DLD1 (cell line): ENCODE measurements around the gene GPD1L.
"Not testable (repeated sequence)": the region's sequence is repeated elsewhere in the genome, so short reads cannot be mapped to it uniquely, and the experiment has no call there.

Experiments
- in situ Hi-C: cut with HindIII; loops from 2 replicates; pipeline ENCODE4 v1.10.0; 2017; ENCODE audit warnings: low sequenced_read_pairs

Gene GPD1L

DNA sequence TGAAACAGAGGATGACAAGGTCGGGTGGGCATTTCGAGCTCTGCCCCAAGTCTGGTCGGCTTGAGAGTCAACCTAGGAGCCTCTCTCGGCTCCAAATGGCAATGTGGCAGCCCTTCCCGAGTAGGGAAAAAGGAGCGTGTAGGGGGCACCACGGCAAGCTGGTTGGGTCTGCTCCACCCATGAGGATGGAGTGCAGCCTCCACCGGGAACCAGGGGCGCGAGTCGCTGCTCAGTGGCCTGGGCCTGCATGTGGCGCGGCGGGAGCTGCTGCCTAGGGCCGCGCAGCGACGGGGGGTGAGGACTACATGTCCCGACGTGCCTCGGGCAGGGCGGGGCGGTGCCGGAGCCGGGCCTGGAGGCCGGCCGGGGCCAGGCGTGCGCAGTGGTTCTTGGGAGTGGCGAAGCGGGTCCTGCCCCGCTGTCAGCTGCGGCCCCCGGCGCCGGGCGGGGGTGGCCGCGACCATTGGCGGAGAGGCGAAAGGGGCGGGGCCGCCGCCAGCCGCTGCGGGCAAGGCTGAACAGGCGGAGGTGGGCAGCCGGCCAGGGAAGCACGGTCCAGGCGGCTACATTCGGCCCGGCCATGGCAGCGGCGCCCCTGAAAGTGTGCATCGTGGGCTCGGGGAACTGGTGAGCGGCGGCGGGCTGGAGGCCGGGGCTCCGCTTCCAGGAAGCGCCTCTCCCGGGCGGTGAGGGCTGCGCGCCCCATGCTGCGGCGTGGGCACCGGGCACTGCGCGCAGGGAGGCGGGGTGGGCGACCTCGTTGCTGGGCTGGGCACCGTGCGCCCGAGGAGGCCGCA, at the start of gene GPD1L:
GPD1L (plus strand) TSS at position 489 of the 797 bp plus-strand sequence; CDS start at position 581, 92 bp downstream.
- in situ Hi-C loops: no loop called here

DNA sequence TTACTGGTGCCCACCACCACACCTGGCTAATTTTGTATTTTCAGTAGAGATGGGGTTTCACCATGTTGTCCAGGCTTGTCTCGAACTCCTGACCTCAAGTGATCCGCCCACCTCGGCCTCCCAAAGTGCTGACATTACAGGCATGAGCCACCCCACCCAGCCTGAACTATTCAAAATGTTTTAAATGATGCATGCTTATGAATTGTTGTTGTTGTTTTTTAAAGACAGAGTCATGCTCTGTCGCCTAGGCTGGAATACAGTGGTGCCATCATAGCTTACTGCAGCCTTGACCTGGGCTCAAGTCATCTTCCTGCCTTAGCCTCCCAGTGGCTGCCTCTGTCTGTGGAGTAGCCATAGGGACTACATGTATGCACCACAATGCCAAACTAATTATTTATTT, 48.0 kb upstream of the GPD1L start:
- in situ Hi-C loops: not testable (repeated sequence)

DNA sequence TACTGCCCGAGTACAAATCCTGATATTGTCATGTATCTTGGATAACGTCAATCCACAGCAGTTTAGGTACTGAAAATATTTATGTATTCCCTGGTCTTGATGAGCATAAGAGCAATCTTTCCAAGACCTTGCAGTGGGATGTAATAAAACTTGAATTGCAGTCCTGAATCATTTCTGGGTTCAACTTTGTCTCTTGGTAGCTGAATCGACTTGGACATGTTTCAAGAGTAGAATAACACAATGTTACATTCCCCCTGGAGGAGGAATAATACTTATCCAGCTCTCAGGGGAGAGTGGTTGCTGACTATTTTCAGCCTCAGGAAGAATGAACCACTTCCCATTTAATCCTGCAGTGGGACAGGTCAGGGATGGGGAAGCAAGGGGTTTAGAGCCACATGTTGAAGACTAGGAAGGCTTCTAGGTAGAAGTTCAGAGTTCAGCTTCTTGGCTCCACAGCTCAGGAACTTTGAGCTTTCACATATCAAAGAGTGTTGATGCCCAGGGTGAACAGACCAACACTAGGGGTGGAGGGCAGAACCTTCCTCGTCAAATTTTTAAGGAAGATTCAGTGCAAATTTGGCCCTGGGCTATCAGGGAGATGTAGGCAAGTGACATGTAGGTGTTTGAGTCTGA, 43.4 kb upstream of the GPD1L start:
- in situ Hi-C loops: no loop called here

DNA sequence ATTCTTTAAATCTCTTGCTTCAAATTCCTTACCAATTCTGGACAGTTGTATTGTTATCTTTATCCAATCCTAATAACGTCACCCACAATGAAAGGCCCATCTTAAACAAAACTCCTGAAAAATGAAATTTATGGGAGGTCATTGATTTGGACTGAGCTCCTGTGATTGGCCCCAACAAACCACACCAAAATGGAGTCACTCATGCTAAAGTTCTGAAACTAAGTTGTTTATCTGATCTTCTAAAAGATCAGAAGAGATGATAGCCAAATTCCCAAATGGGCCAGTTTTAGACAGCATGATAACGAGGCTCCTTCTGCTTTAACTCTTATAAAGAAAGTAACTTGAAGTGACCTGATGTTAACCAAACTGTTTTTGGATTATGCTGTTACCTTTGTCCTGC, 39.7 kb upstream of the GPD1L start:
- in situ Hi-C loops: no loop called here

DNA sequence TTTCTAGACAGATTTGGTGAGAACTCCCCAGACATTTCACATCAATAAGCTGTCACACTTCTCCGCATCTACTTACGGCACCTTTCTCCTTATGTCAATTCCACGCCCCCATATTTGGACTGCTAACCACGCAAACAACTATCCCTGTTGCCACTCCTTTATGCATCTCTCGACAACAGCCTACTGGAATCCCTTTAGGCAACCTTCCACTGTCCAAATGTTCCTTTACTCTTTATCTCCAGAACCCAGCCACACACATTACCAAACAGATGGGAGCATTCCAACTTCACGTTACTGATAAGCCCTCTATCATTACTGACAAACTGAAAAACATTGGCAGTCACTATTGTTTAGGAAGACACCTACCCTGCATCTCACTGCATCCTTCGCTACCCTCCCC, 32.2 kb upstream of the GPD1L start:
- in situ Hi-C loops: not testable (repeated sequence)

DNA sequence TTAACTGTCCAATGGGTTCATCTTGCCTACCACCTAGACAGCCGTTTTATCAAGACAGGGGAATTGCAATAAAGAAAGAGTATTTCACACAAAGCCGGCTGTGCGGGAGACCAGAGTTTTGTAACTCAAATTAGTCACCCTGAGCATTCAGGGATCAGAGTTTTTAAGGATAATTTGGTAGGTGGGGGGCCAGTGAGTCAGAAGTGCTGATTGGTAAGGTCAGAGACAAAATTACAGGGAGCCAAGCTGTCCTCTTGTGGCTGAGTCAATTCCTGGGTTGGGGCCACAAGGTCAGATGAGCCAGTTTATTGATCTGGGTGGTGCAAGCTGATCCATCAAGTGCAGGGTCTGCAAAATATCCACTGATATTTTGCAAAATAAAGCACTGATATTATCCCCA, 29.9 kb upstream of the GPD1L start:
- in situ Hi-C loops: no loop called here

DNA sequence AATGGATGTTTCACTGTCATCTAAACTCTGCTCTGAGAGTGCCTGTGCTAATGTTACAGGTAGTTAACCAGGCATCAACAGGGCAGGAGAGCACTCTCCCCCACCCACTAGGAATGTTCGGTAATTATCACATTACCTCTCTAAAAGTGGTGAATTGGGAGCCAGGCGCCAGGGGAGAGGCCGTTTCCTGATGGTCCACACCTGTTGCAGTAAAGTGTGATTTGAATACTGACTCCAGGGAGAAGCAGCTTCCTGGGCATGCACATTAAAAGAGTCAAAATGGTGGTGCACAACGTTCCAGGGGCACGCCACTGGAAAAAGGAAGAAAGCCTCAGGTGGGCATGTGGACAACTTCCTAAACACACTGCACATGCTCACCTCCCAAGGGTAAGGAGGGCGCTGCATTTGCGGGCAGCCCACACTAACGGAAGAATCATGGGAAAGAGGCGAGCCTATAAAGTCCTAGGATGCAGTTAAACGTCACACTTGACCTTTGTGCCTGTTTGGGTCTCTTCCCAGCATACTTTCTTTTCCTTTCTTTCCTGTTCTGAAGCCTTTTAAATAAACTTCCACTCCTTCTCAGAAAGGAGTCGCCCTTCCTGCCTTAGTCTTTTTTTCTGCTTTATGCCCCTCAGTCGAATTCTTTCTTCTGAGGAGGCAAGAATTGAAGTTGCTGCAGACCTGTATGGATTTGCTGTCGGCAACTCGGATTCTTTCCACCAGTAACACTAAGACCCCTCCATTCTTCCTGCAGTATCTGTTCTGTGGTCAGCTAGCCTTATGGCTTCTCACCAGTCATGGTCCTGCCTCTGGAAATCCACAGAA, 28.9 kb upstream of the GPD1L start:
- in situ Hi-C loops: no loop called here

DNA sequence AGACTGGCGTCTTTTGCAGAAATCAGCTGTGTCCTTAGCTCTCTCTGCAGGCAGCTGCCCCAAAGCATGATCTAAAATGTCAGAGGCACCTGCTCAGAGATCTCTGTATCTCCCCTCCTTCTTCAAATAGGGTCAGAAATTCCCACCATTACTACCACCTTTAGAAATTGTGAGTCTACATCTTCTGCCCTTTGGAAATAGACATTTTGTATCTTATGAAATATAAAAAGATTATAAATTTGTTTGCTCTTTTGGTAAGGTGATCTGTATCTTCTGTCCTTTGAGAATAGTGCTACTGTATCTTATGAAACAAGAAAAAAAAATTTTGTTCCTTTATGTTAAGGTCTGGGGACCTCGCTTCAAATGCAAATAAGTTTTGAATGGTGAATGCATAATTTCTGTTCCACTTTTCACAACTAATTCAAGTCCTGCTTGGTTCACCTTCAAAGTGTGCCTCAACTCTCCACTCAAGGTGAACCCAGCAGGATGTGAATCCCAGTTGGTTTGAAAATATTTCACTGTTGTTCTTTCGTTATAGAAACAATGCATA, 28.3 kb upstream of the GPD1L start:
- in situ Hi-C loops: no loop called here

DNA sequence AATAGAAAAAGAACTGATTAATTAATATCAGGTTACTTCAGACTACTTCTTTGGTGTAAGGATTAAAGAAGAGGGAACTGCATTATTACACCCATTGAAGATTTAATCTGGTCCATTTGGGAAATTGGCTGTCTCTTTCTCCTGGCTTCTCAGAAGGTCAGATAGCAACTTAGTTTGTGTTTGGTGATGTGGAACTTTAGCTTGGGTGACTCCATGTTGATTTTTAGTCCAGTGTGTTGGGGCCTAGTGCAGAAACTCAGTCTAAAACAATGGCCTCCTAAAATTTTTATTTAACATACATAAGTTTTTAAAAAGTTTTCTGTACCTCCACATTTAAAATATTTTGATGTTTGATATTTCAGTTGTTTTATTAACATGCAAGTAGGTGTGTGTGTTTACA, 27.6 kb upstream of the GPD1L start:
- in situ Hi-C loops: no loop called here

DNA sequence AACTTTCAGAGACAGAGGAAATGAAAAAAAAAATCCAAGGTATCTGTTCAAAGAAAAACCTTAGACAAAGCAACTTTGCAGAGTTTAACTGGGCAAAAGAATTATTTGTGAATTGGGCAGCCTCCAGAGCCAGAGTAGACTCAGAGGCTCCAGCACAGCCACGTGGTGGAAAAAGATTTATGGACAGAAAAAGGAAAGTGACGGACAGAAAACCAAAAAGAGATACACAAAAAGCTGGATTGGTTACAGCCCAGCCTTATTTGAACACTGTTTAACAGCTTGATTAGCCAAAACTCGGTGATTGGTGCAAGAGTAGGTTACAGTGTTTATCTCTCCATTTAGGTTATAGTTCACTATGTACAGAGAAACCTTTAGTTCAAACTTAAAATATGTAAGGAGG, 23.7 kb upstream of the GPD1L start:
- in situ Hi-C loops: no loop called here

DNA sequence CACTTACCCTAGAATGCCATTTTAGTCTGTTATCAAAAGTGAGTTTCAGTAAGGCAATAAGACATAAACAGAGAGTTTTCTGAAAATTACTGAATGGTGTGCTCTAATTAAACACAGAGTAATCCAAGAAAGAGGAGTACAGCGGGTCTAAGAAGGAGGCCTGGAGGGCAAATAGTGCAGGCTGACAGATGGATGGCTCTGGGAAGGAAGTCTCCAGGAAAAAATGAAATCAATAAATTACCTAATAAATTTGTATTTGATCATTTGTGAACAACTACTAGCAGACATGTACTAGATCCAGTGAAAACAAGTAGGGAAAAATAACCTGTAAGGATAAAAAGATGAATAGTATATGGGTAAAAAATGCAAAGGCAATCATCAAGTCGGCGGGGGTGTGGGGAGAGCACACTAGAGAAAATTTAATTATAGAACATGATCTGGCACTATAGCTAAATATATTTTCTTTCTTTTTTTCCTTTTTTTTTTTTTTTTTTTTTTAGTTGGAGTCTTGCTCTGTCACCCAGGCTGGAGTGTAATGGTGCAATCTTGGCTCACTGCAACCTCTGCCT, 22.6 kb upstream of the GPD1L start:
- in situ Hi-C loops: no loop called here

DNA sequence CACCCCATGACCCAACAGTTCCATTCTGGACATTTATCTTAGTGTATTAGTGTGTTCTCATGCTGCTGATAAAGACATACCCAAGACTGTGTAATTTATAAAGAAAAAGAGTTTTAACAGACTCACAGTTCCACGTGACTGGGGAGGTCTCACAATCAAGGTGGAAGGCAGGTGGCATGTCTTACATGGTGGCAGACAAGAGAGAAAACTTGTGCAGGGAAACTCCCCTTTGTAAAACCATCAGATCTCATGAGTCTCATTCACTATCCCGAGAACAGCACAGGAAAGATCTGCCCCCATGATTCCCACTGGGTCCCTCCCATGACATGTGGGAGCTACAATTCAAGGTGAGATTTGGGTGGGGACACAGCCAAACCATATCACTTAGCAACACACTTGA, 21.6 kb upstream of the GPD1L start:
- in situ Hi-C loops: no loop called here

DNA sequence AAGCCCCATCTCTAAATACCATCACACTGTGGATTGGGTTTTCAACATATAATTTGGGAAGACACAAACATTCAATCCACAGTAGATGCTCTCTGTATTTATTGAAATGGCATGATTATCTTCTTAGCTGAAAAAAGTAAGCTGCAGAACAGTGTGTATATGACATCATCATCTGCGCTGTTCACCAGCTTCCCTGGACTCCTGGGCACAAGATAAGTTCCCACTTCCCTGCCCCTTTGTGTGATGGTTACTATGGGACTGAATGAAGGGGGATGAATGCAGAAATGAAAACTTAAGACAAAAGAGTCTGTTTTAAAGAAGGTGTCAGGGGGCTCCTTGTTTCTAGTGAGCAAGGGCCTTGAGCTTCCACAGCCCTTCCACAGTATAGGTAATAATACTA, 20.0 kb upstream of the GPD1L start:
- in situ Hi-C loops: no loop called here

DNA sequence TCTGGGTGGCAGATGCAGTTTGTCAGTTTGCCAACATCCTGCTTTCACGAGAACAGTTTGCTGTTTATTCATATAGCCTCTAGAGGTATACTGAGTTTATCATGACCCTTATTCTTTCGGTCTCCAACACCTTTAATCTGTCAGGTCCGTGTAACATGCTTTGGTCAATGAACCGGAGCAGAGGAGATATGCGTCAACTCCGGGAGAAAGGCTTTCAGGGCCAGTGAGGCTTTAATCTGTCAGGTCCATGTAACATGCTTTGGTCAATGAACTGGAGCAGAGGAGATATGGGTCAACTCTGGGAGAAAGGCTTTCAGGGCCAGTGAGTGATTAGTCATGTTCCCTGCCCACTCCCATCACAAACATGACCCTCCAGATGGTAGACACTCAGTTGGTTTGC, 16.9 kb upstream of the GPD1L start:
- in situ Hi-C loops: no loop called here

DNA sequence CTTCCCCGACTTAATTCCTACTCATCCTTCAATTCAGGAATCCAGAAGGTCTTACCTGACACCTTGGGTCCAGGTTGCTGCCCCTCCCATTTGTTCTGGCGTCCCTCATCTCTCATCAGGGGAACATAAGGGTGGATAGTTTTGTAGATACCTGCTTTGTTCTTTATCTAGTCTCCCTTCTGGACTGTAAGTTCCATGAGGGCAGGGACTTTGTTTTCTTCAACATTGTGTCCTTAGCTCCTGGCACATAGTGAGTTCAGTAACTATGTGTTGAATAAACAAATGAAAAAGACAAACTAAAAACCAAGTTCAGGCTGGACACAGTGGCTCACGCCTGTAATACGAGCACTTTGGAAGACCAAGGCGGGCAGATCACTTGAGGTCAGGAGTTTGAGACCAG, 13.2 kb upstream of the GPD1L start:
- in situ Hi-C loops: no loop called here

DNA sequence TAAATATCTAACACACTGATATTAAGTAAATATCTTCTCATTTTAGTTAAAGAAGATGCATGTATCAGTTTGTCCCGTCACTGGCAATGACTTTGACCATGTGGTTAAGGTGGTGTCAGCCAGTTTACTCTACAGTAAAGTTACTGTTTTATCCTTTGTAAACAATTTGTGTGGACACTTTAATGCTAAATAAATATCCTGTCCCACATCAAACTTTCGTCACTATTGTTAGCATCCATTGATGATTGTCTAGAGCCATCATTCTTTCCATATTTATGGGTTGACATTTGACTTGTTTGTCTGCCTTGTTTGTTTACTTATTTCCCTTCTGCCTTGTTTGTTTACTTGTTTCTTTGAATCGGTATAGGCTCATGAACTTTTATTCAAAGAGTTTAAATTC, 11.0 kb upstream of the GPD1L start:
- in situ Hi-C loops: no loop called here

DNA sequence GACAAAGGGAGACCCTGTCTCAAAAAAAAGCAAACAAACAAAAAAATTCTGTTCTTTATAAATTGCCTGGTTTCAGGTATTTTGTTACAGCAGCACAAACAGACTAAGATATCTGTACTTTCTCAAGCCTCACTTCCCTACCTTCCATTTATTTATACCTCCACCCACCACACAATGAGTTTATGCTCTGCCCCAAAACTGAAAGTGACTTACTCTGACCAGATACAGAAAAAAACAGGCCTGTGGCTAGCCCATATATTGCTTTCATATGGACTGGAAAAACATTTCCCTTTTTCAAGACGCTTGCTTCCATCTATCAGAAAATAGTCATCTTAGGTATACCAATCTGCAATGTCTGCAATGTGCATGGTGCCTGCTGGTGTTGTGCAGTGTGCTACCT, 8.7 kb upstream of the GPD1L start:
- in situ Hi-C loops: no loop called here

DNA sequence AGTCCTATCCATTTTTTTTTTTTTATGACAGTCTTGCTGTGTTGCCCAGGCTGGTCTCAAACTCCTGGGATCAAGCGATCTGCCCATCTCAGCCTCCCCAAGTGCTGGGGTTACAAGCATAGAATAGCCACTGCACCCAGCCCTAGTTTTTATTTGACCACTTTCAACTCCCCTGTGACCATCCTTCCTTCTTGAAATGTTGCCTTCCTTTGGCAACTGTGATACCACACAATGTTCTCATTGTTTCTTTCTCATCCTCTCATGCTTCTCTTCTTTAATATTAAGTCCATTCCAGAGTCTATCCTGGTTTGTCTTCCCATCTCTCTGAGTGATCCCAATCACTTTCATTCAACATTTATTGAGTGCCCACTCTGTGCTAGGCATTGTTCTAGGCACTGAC, 7.9 kb upstream of the GPD1L start:
- in situ Hi-C loops: no loop called here

DNA sequence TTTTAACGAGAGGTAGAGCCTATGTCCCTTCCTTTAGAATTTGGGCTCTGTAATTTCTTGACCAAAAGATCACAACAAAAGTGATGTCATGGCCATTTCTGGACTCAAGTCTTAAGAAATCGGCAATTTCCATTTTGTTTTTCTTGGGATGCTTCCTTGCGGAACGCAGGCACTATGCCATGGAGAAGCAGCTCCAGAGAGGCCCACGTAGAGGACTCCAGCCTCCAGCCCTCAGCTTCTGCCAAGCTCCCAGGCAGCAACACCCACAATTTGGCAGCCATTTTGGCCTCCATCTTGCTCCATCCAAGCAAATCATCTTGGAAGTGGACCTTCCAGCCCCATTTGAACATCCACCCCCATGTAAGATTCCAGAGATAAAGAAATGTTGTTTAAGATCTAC, 6.0 kb upstream of the GPD1L start:
- in situ Hi-C loops: no loop called here

DNA sequence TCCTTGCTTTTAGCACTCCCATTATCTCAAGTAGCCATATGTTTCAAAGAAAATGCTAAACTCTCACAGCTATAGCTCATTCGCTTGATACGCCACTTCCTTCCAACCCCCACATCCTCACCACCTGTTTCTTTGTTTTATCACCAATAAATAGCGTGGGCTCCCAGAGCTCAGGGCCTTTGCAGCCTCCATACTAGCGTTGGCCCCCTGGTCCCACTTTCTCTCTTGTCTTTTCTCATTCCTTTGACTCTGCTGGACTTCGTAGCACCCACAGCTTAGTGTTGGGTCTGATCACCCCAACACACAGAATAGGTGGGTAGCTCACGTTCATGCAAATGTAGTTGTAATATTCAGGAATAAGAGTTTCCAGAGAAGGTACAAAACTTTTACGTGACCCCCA, 4.1 kb upstream of the GPD1L start:
- in situ Hi-C loops: no loop called here

DNA sequence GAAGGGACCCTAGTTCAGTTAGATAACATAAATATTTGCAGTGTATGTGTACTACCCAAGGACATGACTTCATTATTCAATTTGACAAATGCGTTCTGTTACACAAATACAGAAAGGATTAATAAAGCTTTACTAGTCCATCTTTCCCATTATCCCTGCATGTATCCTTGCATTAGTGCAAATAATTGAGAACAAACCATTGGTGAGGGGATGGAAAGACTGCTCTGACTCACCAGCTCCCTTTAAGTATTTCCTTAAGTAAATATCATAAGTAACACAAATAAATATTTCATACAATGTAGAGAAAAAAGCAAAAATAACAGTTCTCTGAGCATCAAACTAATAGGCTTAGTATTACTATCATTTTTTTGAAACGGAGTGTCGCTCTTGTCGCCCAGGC, 1.9 kb upstream of the GPD1L start:
- in situ Hi-C loops: no loop called here
